ENCODE results near the gene CKB.

DNA sequence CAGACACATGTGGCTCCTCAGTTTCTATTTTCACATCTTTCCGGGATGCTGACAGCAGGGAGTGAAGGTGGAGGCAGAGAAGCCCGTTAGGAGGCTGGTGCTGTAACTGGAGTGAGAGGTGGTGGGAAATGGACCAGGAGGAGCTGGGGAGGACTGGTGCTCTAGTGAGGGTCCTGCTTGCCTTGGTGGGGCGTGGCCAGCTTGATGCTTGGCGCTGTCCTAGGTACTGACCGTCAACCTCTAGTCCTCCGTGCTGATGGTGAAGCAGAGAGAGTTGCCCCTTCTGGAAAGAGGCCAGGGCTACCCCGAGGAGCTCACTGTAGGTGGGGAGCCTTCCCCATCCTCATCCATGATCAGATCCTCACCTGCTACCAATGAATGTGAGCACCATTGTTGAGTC lies 7.8 kb upstream of the CKB start:
- no peak for TF ChIP-seq POLR2A (IDR thresholded peaks at IDR 0.05)
- TF ChIP-seq, protein P1, sequence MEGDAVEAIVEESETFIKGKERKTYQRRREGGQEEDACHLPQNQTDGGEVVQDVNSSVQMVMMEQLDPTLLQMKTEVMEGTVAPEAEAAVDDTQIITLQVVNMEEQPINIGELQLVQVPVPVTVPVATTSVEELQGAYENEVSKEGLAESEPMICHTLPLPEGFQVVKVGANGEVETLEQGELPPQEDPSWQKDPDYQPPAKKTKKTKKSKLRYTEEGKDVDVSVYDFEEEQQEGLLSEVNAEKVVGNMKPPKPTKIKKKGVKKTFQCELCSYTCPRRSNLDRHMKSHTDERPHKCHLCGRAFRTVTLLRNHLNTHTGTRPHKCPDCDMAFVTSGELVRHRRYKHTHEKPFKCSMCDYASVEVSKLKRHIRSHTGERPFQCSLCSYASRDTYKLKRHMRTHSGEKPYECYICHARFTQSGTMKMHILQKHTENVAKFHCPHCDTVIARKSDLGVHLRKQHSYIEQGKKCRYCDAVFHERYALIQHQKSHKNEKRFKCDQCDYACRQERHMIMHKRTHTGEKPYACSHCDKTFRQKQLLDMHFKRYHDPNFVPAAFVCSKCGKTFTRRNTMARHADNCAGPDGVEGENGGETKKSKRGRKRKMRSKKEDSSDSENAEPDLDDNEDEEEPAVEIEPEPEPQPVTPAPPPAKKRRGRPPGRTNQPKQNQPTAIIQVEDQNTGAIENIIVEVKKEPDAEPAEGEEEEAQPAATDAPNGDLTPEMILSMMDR (IDR thresholded peaks at IDR 0.05): no peak
